OCI-LY7 (cell line): ENCODE measurements around the gene TOR3A. TPM values are rescaled to one million over a fixed set of nuclear protein-coding genes. Genes with fewer than 3 reads are reported as not detected.

Experiments
- BruUV-seq: library from RNA; stranded (reverse); fragments of 400-500 nt; replicated peaks from 2 replicates; lab custom pipeline; 2021; lab: Mats Ljungman, UMichigan
- CTCF ChIA-PET: fragments of 300-600 bp; sonication (Branson Sonifier 250); formaldehyde crosslinking; loops from one replicate; lab custom pipeline; 2022; ENCODE audit warnings: antibody characterized with exemption; ENCODE audit not compliant: unreplicated experiment; lab: Charles Lee
- POLR2A ChIA-PET: fragments of 300-600 bp; sonication (Branson Sonifier 250); formaldehyde crosslinking; loops from one replicate; lab custom pipeline; 2022; ENCODE audit warnings: antibody characterized with exemption; lab: Charles Lee
- DNase-seq: peaks from one replicate; pipeline ENCODE4 v3.0.0-alpha.2; 2015; ENCODE audit warnings: low spot score
- H2AFZ ChIP-seq: fragments of 200-600 bp; sonication (generic), shearing (Covaris generic); 2 replicates; pipeline ENCODE4 v1.6.1; 2014; ENCODE audit warnings: mild to moderate bottlenecking, antibody characterized with exemption, low read length, moderate library complexity
- H3K27ac ChIP-seq: fragments of 200-600 bp; sonication (generic); 2 replicates; pipeline ENCODE4 v1.5.1; 2014; ENCODE audit warnings: mixed run types, low read depth, mild to moderate bottlenecking, moderate library complexity, low read length, inconsistent platforms; ENCODE audit not compliant: poor library complexity, severe bottlenecking
- H3K36me3 ChIP-seq: fragments of 200-600 bp; sonication (generic); 2 replicates; pipeline ENCODE4 v1.6.1; 2014; ENCODE audit warnings: mild to moderate bottlenecking, antibody characterized with exemption, low read length, moderate library complexity, mixed read lengths; ENCODE audit not compliant: insufficient read depth
- H3K4me1 ChIP-seq: fragments of 200-600 bp; sonication (generic); 2 replicates; pipeline ENCODE4 v1.5.1; 2014; ENCODE audit warnings: mild to moderate bottlenecking, low read length; ENCODE audit not compliant: insufficient read depth, poor library complexity, severe bottlenecking
- H3K4me2 ChIP-seq: fragments of 200-600 bp; sonication (generic); 2 replicates; pipeline ENCODE4 v1.6.1; 2014; ENCODE audit warnings: mild to moderate bottlenecking, low read length
- H3K4me3 ChIP-seq: fragments of 200-600 bp; sonication (generic); 2 replicates; pipeline ENCODE4 v1.5.1; 2014; ENCODE audit warnings: mild to moderate bottlenecking, low read depth, low read length; ENCODE audit not compliant: poor library complexity, severe bottlenecking
- H3K79me2 ChIP-seq: fragments of 200-600 bp; sonication (generic); 2 replicates; pipeline ENCODE4 v1.6.1; 2016; ENCODE audit warnings: low read depth, mild to moderate bottlenecking, low read length, moderate library complexity, mixed read lengths; ENCODE audit not compliant: insufficient read depth
- H3K9me2 ChIP-seq: fragments of 200-600 bp; sonication (generic); 2 replicates; pipeline ENCODE4 v1.6.1; 2016; ENCODE audit warnings: mild to moderate bottlenecking, low read length, mixed read lengths; ENCODE audit not compliant: insufficient read depth
- H3K9me3 ChIP-seq: fragments of 200-600 bp; sonication (generic); 2 replicates; pipeline ENCODE4 v1.6.1; 2014; ENCODE audit warnings: mild to moderate bottlenecking, mixed run types, low read length, mixed read lengths
- H4K20me1 ChIP-seq: fragments of 200-600 bp; sonication (generic); 2 replicates; pipeline ENCODE4 v1.6.1; 2014; ENCODE audit warnings: mild to moderate bottlenecking, antibody characterized with exemption, low read length, moderate library complexity, mixed read lengths; ENCODE audit not compliant: insufficient read depth
- EZH2phosphoT487 ChIP-seq: fragments of 200-600 bp; sonication (generic); IDR thresholded peaks from 2 replicates; pipeline ENCODE4 v1.6.1; 2018; ENCODE audit warnings: low read depth, borderline replicate concordance, mild to moderate bottlenecking, mixed run types, antibody characterized with exemption, low read length, moderate library complexity, mixed read lengths
- intact Hi-C: fragments of 100-400 bp; cut with micrococcal nuclease; formaldehyde crosslinking; loops from one replicate; pipeline ENCODE4 v1.10.0; 2022; ENCODE audit not compliant: unreplicated experiment
- total RNA-seq, 2 experiments: library from RNA; depleted of rRNA in 1 of 2; stranded (reverse); fragments of >200 nt in 1 of 2; shearing (Covaris generic) in 1 of 2; gene quantifications; 2 replicates each; pipeline ENCODE4 v1.2.3, GENCODE V29; 2014 to 2022
- TF ChIP-seq, protein P1 (sequence below): fragments of 200-600 bp; sonication (generic); conservative IDR thresholded peaks from 2 replicates; pipeline ENCODE4 v1.5.1; 2014; ENCODE audit warnings: mild to moderate bottlenecking, antibody characterized with exemption, low read length, moderate library complexity, mixed read lengths

The TOR3A gene
- total RNA-seq, 2 experiments from 2014 or later, result 49.0 to 66.7 TPM

DNA sequence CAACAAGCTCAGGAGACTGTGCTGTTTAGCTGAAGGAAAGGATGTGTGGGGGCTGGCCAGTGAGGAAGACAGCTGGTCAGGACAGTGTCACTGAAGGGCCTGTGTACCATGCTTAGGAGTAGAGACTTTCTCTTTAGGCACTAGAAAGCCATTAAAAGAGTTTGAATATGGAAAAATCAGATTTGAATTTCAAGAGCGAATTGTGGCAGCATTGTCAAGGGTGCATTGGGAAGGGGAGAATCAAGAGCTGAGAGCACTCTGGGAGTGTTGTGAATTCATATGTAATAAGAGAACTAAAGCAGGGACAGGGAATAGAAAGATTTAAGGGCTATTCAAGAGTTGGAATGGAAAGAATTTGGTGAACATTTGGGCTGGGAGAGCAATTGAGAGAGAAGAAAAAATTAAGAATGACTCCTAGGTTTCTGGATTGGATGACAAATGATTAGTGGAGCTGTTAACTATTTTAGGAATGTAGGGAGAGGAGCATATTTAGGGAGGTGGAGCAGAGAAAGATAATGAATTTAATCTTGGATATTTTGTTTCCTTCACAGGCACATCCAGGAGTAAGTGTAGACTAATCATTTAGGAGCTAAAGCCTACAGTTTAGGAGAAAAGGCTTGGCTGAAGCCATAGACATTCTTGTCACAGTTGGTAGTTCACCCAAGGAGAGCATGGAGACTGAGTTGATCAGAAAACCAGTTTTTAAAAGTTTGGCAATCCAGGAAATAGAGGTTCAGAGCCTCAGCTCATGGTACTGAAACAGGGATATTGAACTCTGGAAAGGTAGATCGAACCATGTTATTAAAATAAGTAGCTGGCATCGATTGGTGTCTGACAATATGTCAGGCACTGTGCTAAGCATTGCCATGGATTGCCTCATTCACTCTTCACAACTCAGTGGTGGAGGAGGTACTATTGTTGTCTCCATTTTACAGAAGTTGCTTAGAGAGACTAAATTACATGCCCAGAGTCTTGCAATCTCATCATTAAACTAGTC is 23.1 kb upstream of the TOR3A start:
- no peaks in the 10 kb centered on the region for H4K20me1 ChIP-seq
- H3K79me2 ChIP-seq, result no peaks in the 10 kb centered on the region
- no peak overlapping the region for H3K4me3 ChIP-seq
- TF ChIP-seq, protein P1, sequence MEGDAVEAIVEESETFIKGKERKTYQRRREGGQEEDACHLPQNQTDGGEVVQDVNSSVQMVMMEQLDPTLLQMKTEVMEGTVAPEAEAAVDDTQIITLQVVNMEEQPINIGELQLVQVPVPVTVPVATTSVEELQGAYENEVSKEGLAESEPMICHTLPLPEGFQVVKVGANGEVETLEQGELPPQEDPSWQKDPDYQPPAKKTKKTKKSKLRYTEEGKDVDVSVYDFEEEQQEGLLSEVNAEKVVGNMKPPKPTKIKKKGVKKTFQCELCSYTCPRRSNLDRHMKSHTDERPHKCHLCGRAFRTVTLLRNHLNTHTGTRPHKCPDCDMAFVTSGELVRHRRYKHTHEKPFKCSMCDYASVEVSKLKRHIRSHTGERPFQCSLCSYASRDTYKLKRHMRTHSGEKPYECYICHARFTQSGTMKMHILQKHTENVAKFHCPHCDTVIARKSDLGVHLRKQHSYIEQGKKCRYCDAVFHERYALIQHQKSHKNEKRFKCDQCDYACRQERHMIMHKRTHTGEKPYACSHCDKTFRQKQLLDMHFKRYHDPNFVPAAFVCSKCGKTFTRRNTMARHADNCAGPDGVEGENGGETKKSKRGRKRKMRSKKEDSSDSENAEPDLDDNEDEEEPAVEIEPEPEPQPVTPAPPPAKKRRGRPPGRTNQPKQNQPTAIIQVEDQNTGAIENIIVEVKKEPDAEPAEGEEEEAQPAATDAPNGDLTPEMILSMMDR, result no peak
- no peak for TF ChIP-seq EZH2phosphoT487
- no TSS peak for BruUV-seq
- H3K9me2 ChIP-seq, result no peaks in the 10 kb centered on the region
- intact Hi-C loops, result no loop called here
- H3K27ac ChIP-seq, result no peak overlapping the region
- H3K4me1 ChIP-seq, result no peaks in the 10 kb centered on the region
- no peak overlapping the region for H3K4me2 ChIP-seq
- DNase-seq, result no peak
- H2AFZ ChIP-seq, result no peak overlapping the region
- POLR2A ChIA-PET, result interaction anchor here (0.8 to 1.3 kb wide), 3 partner anchors 15 to 20 kb away, joined by 3 to 4 read pairs (median 4); no protein-coding TSS in a partner anchor
- 0 out of 2 replicates have a peak, but pooled peaks cover 7% of the 10 kb centered on the region for H3K9me3 ChIP-seq
- peaks cover 36% of the 10 kb centered on the region for H3K36me3 ChIP-seq
- CTCF ChIA-PET, result no interaction called here

DNA sequence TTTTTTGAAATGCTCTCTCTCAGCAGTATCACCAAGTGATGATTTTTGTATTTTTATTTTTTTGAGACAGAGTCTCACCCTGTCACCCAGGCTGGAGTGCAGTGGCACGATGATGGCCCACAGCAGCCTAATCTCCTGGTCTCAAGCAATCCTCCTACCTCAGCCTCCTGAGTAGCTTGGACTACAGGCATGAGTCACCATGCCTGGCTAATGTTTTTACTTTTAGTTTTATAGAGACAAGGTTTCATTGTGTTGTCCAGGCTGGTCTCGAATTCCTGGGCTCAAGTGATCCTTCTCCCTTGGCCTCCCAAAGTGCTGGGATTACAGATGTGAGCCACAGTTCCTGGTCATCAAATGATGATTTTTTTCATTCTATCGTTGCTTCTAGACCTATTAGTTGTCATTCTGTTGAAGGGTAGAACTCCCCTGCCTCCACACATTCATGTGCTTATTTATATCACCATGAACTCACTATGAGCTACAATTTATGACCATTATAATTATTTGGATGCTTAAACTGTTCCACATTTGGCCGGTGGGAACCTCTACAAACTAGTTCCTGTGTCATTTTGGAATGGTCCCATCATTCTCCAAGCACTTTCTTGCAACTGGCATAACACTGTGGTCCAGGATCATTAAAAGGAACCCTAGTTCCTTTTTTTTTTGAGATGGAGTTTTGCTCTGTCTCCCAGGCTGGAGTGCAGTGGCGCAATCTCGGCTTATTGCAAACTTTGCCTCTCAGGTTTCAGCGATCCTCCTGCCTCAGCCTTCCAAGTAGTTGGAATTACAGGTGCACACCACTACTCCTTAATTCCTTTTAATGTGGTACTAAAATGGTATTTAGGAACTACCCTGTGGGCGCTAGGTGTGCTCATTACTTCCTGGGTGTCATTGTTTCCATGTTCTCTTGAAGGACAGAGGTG is 20.2 kb upstream of the TOR3A start:
- H3K9me2 ChIP-seq, result no peaks in the 10 kb centered on the region
- POLR2A ChIA-PET, result interaction anchor here (0.6 kb wide), 1 partner anchor 151 kb away, joined by 3 read pairs; no protein-coding TSS in a partner anchor
- CTCF ChIA-PET, result no interaction called here
- no peak for DNase-seq
- H4K20me1 ChIP-seq, result no peaks in the 10 kb centered on the region
- H3K4me3 ChIP-seq, result no peak overlapping the region
- H3K79me2 ChIP-seq, result no peaks in the 10 kb centered on the region
- H3K36me3 ChIP-seq, result peaks cover 40% of the 10 kb centered on the region
- BruUV-seq, result no TSS peak
- peaks cover 7% of the 10 kb centered on the region for H3K4me1 ChIP-seq
- TF ChIP-seq, protein P1, result no peak
- TF ChIP-seq EZH2phosphoT487, result no peak
- 0 out of 2 replicates have a peak, but pooled peaks cover 2% of the 10 kb centered on the region for H3K9me3 ChIP-seq
- H3K27ac ChIP-seq, result no peak overlapping the region
- intact Hi-C loops, result no loop called here
- no peak overlapping the region for H2AFZ ChIP-seq
- no peak overlapping the region for H3K4me2 ChIP-seq
